ENCODE data around the gene HSPH1.

- TF ChIP-seq, protein P1, sequence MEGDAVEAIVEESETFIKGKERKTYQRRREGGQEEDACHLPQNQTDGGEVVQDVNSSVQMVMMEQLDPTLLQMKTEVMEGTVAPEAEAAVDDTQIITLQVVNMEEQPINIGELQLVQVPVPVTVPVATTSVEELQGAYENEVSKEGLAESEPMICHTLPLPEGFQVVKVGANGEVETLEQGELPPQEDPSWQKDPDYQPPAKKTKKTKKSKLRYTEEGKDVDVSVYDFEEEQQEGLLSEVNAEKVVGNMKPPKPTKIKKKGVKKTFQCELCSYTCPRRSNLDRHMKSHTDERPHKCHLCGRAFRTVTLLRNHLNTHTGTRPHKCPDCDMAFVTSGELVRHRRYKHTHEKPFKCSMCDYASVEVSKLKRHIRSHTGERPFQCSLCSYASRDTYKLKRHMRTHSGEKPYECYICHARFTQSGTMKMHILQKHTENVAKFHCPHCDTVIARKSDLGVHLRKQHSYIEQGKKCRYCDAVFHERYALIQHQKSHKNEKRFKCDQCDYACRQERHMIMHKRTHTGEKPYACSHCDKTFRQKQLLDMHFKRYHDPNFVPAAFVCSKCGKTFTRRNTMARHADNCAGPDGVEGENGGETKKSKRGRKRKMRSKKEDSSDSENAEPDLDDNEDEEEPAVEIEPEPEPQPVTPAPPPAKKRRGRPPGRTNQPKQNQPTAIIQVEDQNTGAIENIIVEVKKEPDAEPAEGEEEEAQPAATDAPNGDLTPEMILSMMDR (IDR thresholded peaks at IDR 0.05; ENCODE audit: extremely low read depth in 1 of 2, insufficient read depth in 1 of 2, low read depth in 1 of 2, low read length in 2 of 2): no peak
- TF ChIP-seq POLR2A (IDR thresholded peaks at IDR 0.05; ENCODE audit: low read depth, low read length) (no peak), JUN (IDR thresholded peaks at IDR 0.05; ENCODE audit: borderline replicate concordance, insufficient read depth, insufficient read length, low read depth) (no peak)
Measured at GRCh38 chr13:31136724-31137123, 25.0 kb downstream of the HSPH1 start.

Measured in endothelial cell of umbilical vein (primary cell).